DMS 273 treated with DMSO at 0.1 percent for 48 hours (cell line): ENCODE data around the gene F2RL1.
"Not testable (repeated sequence)": the region's sequence is repeated elsewhere in the genome, so short reads cannot be mapped to it uniquely, and the experiment has no call there.

Source experiments
- DNase-seq: peaks from one replicate; lab custom pipeline; 2025; lab: John Stamatoyannopoulos, UW

The F2RL1 gene

GRCh38 chr5:76850543-76851145 is 31.8 kb downstream of the F2RL1 start:
- DNase-seq: no peak

- no peak for DNase-seq
Measured at GRCh38 chr5:76851728-76852369, 33.0 kb downstream of the F2RL1 start.

GRCh38 chr5:76852772-76853171 is 33.9 kb downstream of the F2RL1 start:
- DNase-seq: no peak

- DNase-seq: not testable (repeated sequence)
Measured at GRCh38 chr5:76853741-76854140, 34.9 kb downstream of the F2RL1 start.

GRCh38 chr5:76854644-76855043 is 35.8 kb downstream of the F2RL1 start:
- no peak for DNase-seq

- not testable (repeated sequence) for DNase-seq
Measured at GRCh38 chr5:76855501-76855900, 36.7 kb downstream of the F2RL1 start.

- DNase-seq: no peak
Measured at GRCh38 chr5:76855961-76856360, 37.1 kb downstream of the F2RL1 start.

GRCh38 chr5:76856800-76857199 is 38.0 kb downstream of the F2RL1 start:
- DNase-seq: not testable (repeated sequence)

- no peak for DNase-seq
Measured at GRCh38 chr5:76859591-76860247, 40.9 kb downstream of the F2RL1 start.

GRCh38 chr5:76861612-76862011 is 42.8 kb downstream of the F2RL1 start:
- no peak for DNase-seq

- DNase-seq: no peak
Measured at GRCh38 chr5:76863001-76863400, 44.2 kb downstream of the F2RL1 start.

GRCh38 chr5:76866503-76866902 is 47.7 kb downstream of the F2RL1 start:
- no peak for DNase-seq

GRCh38 chr5:76867038-76867437 is 48.2 kb downstream of the F2RL1 start:
- no peak for DNase-seq

- DNase-seq: no peak
Measured at GRCh38 chr5:76867827-76868693, 49.2 kb downstream of the F2RL1 start.

- no peak for DNase-seq
Measured at GRCh38 chr5:76870046-76870445, 51.2 kb downstream of the F2RL1 start.

- no peak for DNase-seq
Measured at GRCh38 chr5:76874088-76874581, 55.3 kb downstream of the F2RL1 start.
